Skeletal muscle satellite cell (primary cell): ENCODE data around the gene EPHB1.
"Not testable (repeated sequence)": the region's sequence is repeated elsewhere in the genome, so short reads cannot be mapped to it uniquely, and the experiment has no call there.

Experiments
- H3K27me3 ChIP-seq: 2 replicates; pipeline ENCODE4 v1.7.0; 2013; ENCODE audit warnings: low read length; ENCODE audit not compliant: control insufficient read depth, insufficient read depth
- H3K36me3 ChIP-seq: 2 replicates; pipeline ENCODE4 v1.7.0; 2013; ENCODE audit warnings: mild to moderate bottlenecking, control low read depth, low read length; ENCODE audit not compliant: insufficient read depth
- H3K4me1 ChIP-seq: 2 replicates; pipeline ENCODE4 v1.7.0; 2013; ENCODE audit warnings: low read length; ENCODE audit not compliant: control insufficient read depth, insufficient read depth
- H3K4me2 ChIP-seq: 2 replicates; pipeline ENCODE4 v1.7.0; 2013; ENCODE audit warnings: mild to moderate bottlenecking, low read length
- H3K4me3 ChIP-seq: 2 replicates; pipeline ENCODE4 v1.7.0; 2013; ENCODE audit warnings: low read length
- H3K9ac ChIP-seq: 2 replicates; pipeline ENCODE4 v1.7.0; 2013; ENCODE audit warnings: mild to moderate bottlenecking, low read depth, low read length, moderate library complexity
- H3K9me3 ChIP-seq: replicated peaks from 2 replicates; pipeline ENCODE4 v1.7.0; 2013; ENCODE audit warnings: mild to moderate bottlenecking, control low read depth, low read length

The EPHB1 gene

DNA sequence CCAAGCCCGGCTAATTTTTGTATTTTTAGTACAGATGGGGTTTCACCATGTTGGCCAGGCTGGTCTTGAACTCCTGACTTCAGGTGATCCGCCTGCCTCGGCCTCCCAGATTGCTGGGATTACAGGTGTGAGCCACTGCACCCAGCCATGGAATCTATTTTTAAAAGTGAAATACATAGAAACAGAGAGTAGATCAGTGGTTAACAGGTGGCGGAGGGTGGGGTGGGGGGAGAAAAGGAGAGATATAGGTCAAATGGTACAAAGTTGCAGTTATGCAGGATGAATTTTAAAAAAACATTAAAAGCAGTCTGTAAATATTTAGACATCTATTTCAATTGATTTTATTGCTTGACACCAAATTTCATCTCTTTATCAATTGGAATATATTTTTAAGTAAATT lies 6.8 kb upstream of the EPHB1 start:
- not testable (repeated sequence) for H3K9me3 ChIP-seq, H3K9ac ChIP-seq, H3K36me3 ChIP-seq, H3K4me3 ChIP-seq, H3K4me2 ChIP-seq, H3K4me1 ChIP-seq
- H3K27me3 ChIP-seq = peaks cover 28% of the 10 kb centered on the region

DNA sequence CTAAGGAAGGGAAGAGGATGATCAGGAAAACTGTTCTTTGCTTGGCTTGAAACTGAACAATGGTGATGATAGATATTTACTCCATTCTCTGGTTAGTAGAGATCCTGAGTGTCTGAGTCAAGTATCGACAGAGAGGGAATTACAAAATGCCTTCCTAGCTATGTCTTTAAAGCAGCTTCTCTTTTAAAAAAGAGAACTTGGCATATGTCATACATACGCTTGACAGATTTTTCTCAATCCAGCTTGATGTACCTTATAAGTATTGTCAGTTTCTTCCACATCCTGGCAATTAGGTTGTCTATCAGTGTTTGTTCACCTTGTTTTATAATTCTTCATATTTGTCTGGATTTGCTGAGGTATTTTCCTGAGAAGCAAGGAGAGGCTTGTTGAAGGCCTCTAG lies 5.0 kb upstream of the EPHB1 start:
- H3K27me3 ChIP-seq = peaks cover 32% of the 10 kb centered on the region
- no peak overlapping the region for H3K4me3 ChIP-seq
- no peak overlapping the region for H3K4me2 ChIP-seq
- no peaks in the 10 kb centered on the region for H3K36me3 ChIP-seq
- no peak overlapping the region for H3K9ac ChIP-seq
- H3K9me3 ChIP-seq = no peaks in the 10 kb centered on the region
- H3K4me1 ChIP-seq = no peaks in the 10 kb centered on the region

DNA sequence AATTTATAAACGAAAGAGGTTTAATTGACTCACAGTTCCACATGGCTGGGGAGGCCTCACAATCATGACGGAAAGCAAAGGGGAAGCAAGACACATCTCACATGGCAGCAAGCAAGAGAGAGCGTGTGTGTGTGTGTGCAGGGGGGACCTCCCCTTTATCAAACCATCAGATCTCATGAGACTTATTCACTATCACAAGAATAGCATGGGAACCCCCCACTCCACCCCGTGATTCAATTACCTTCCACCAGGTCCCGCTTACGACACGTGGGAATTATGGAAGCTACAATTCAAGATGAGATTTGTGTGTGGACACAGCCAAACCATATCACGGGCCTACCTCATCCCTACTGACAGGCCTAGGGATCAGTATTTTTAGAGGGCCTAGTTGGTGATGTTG lies 3.1 kb upstream of the EPHB1 start:
- no peak overlapping the region for H3K4me3 ChIP-seq
- no peaks in the 10 kb centered on the region for H3K9me3 ChIP-seq
- H3K9ac ChIP-seq = no peak overlapping the region
- peaks cover 16% of the 10 kb centered on the region for H3K4me1 ChIP-seq
- H3K27me3 ChIP-seq = peaks cover 42% of the 10 kb centered on the region
- no peaks in the 10 kb centered on the region for H3K36me3 ChIP-seq
- no peak overlapping the region for H3K4me2 ChIP-seq

DNA sequence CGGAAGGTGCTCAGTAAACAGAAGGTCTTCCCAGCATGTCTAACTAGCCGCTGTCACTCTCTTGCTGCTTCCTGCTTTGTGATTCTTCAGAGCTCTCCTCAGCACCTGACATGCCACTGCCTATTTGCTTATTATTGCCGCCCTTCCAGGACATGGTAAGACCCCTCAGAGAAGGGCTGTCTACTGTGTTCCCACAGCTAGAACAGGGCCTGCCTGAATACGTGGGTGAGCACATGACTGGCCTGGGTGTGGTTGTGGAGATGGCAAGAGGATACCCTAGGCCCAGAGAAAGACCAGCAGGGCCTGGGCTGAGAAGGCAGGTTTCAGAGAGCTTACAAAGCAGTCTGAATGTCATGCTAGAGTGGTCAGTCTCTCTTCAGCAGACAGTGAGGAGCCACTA lies 2.4 kb upstream of the EPHB1 start:
- Histone ChIP-seq H3K36me3 (no peaks in the 10 kb centered on the region), H3K4me1 (peaks cover 17% of the 10 kb centered on the region), H3K9ac (no peak overlapping the region), H3K9me3 (no peaks in the 10 kb centered on the region), H3K4me3 (no peak overlapping the region), H3K4me2 (no peak overlapping the region), H3K27me3 (peaks cover 48% of the 10 kb centered on the region)

DNA sequence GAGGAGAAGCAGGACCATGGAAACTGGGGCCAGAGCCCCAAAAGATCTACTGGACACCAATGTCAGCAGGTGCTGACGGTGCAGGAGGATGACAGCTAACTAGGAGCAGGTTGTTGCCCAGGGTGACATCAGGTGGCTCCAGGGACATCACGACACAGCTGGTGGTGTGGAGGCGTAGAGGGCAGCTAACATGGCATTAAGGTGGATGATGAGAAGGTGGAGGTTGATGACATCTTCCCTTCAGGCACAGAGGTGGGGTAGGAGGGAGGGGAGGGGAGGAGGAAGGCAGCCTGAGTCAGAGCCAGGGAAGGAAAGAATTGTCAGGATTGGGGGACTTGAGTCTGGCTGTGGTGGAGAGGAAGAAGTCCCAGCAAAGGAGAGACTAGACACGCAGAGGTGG lies 1.5 kb upstream of the EPHB1 start:
- no peaks in the 10 kb centered on the region for H3K36me3 ChIP-seq
- H3K4me2 ChIP-seq = no peak overlapping the region
- H3K4me1 ChIP-seq = peaks cover 17% of the 10 kb centered on the region
- H3K9ac ChIP-seq = no peak overlapping the region
- H3K9me3 ChIP-seq = no peaks in the 10 kb centered on the region
- H3K4me3 ChIP-seq = no peak overlapping the region
- peaks cover 56% of the 10 kb centered on the region for H3K27me3 ChIP-seq

DNA sequence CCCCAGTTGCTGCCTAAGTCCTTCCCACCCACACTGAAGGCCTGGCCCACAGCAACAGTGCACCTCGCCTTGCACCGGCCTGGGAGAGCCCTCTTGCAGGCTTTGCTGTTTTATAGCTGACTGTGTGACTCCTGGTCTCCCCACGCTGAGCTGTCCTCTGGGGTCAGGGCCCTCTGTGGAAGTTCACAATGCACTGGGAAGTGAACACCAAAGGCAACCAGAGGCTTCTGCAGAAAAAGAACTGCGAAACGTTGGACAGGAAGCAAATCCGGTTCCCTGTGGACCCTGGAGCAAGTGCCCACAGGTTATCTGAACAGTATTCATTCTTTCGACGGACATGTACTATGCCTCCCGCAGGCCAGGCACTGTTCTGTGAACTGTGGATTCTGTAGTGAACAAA lies 737 bp upstream of the EPHB1 start:
- H3K9me3 ChIP-seq = no peaks in the 10 kb centered on the region
- no peaks in the 10 kb centered on the region for H3K36me3 ChIP-seq
- H3K4me2 ChIP-seq = no peak overlapping the region
- peaks cover 17% of the 10 kb centered on the region for H3K4me1 ChIP-seq
- no peak overlapping the region for H3K9ac ChIP-seq
- H3K27me3 ChIP-seq = peaks cover 59% of the 10 kb centered on the region
- no peak overlapping the region for H3K4me3 ChIP-seq

DNA sequence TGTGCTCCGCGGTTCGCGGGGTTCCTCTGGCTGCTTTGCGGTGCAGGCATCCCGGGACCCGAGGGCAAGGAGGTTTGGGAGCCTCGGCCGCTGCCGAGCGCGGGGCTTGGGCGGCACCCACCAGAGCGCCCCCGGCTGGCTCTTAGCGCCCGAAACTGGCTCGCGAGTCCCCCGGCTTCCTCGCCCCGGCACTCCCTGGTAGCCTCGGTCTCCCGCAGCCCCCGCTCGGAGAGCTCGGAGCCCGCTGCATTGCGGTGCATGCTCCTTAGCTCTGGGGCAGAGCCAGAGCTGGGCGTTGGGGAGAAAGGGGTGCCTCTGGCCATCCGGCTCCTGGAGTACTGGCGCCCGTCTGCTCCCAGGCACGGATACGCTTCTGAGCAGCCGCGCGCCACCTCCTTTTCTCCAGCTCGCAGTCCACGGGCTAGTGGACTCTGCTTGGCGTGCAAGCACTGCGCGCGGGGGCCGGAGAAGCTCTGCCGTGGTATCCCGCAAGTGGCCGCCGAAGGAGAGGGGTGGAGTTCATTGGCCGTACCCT lies 753 bp downstream of the EPHB1 start:
- H3K4me3 ChIP-seq = peak overlapping the region; percentile 76
- H3K4me1 ChIP-seq = peaks cover 17% of the 10 kb centered on the region
- H3K36me3 ChIP-seq = no peaks in the 10 kb centered on the region
- no peaks in the 10 kb centered on the region for H3K9me3 ChIP-seq
- peak overlapping the region; percentile 56 for H3K9ac ChIP-seq
- H3K27me3 ChIP-seq = peaks cover 65% of the 10 kb centered on the region
- peak overlapping the region; percentile 97 for H3K4me2 ChIP-seq

DNA sequence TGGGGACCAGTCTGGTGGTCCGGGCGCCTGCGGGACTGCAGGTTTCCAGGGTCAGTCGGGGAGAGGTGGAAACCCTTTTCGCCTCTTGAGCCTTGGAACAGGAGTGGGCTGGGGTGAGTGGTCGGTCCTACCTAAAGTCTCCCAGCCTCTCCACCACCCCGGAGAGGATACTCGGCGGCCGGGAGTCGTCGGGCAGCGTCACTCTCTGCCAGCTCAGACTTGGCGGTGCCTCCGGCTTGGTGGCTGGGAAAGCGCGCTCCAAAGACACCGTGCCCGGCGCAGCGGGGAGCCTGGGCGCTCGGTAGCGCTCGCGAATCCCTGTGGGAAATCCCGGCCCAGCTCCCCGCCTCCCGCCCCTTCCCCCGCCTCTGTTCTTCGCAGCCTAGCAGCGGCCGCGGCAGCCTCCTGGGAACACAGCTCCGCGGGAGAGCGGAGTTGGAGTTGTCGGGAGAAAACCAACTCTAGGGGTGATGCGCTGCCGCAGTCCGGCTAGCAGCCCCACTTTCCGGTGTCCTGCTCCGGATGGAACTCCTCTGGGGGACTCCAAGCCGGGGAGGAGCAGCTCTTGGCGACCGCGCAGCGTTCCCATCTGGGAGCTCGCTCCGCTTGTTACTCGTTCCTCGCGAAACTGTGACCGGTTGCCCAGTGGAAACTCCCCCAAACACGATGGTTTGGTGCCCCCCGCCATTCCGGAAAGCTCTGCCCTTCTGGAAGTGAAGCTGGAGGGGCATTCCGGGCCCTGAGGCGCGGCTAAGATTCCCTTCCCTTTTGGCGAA lies 1.4 kb downstream of the EPHB1 start:
- Histone ChIP-seq H3K9ac (peak overlapping the region; percentile 56), H3K9me3 (no peaks in the 10 kb centered on the region), H3K4me3 (peak overlapping the region; percentile 76), H3K36me3 (no peaks in the 10 kb centered on the region), H3K4me2 (peak overlapping the region; percentile 97), H3K27me3 (peaks cover 61% of the 10 kb centered on the region), H3K4me1 (peaks cover 17% of the 10 kb centered on the region)

DNA sequence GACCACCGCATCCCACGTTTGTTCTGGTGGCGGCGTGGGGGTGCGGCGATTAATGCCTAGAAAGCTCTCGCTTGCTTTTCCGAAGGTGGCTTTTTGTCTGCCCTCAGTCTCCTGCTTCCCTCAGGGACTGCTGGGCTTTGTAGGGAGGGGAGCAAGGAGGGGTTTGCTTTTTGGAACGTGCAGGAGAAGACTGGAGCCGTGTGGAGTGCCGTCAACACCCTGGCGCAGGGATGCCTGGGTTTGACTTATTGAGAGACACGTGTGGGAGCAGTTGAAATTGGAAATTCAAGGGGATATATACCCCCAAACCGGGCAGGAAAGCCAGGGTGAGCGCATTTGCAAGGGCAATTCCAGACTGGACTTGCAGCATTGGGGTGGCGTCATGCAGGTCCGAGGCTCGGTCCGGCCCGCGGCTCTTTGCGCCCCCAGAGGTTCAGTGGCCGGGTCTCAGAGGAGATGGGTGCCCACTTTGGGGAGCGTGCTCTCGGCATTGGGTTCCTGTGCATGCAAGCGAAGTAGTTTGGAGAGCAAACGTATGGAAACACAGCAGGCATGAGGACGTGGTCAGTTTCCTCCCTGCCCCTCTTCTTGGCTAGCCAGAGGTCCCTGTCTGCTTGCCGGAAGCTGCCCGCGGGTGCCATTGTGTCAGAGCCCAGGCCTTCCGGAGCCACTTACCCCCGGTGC lies 2.1 kb downstream of the EPHB1 start:
- Histone ChIP-seq H3K4me3 (peak overlapping the region; percentile 76), H3K9me3 (no peaks in the 10 kb centered on the region), H3K4me1 (peaks cover 17% of the 10 kb centered on the region), H3K9ac (no peak overlapping the region), H3K36me3 (no peaks in the 10 kb centered on the region), H3K27me3 (peaks cover 57% of the 10 kb centered on the region), H3K4me2 (peak overlapping the region; percentile 97)

DNA sequence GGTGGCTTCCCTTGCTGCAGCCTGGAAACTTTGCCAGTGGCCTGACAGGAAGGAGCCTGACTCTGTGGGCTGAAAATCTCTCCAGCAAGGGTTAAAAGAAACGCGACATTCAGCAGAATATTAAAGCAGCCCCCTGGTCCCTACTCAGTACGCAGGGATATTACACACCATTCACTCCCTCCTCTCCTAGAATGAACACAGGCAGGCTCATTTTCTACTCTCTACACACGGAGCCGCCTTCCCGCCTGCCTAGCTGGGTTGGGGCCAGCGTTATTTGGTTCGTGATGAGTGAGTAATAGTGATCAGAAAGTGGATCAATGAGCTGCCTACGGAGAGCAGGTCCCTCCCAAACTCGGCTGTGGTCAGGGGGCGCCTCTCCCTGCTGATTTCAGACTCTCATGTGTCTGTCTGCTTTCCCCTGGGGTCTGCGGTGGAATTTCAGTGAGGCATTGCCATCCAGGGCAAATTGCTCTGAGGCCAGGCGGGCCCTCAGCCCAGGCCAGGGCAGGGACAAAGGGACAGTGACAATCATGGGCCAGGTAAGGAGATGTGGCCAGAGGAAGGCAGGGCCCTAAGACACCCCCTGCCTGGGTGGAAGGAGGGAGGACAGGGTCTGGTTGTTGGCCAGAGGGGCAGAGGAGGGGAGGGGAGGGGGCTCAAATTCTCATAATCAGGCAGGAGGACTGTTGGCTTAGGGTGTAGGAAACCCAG lies 2.8 kb downstream of the EPHB1 start:
- Histone ChIP-seq H3K27me3 (peaks cover 52% of the 10 kb centered on the region), H3K4me2 (no peak overlapping the region), H3K9ac (no peak overlapping the region), H3K4me1 (peaks cover 17% of the 10 kb centered on the region), H3K9me3 (no peaks in the 10 kb centered on the region), H3K4me3 (no peak overlapping the region), H3K36me3 (no peaks in the 10 kb centered on the region)

DNA sequence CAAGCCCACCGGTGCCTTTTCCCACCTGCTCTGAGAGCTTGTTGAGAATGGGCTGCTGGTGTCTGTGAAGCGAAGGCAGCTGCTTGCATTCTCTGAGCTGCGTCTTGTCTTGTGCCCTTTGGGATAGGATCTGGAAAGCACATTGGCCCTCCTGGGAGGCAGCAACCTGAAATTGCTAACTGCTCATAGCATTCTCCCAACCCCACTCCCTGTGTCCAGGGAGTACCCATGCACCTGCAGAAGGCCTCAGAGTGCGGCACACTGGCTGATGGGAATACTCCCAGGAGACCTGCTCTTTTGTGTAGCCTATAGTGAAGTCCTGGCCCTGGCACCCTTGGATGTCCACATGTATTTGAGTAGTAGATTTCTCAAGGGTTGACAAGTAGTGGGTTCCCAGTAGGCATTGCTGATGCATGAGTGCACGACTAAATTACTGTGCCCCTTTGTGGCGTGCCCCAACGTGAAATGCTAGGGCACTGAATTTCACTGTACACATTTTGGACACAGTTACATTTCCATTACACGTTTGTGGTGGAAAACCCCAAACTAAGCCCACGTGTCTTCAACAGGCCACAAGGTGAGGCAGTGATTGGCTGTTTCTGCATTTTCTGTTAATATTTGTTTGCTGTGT lies 3.7 kb downstream of the EPHB1 start:
- Histone ChIP-seq H3K36me3 (no peaks in the 10 kb centered on the region), H3K4me2 (no peak overlapping the region), H3K4me1 (peaks cover 17% of the 10 kb centered on the region), H3K9me3 (no peaks in the 10 kb centered on the region), H3K9ac (no peak overlapping the region), H3K4me3 (no peak overlapping the region), H3K27me3 (peaks cover 45% of the 10 kb centered on the region)
